Measurements from ENCODE around the gene EIF4A3. TPM values are rescaled to one million over a fixed set of nuclear protein-coding genes. Genes with fewer than 3 reads are reported as not detected.

The EIF4A3 gene
- total RNA-seq, 1 donor from 2014 or later: 54.1 TPM

- H3K27ac ChIP-seq: no peak overlapping the region
- no peak overlapping the region for H3K4me3 ChIP-seq
- ATAC-seq (no peak), DNase-seq (peak; percentile 47)
- H3K27me3 ChIP-seq (ENCODE audit: low read depth): no peaks in the 10 kb centered on the region
- no peaks in the 10 kb centered on the region for H3K36me3 ChIP-seq
- peaks cover 17% of the 10 kb centered on the region for H3K4me1 ChIP-seq
- intact Hi-C loops (cut with DNase I): no loop called here
- no peak for TF ChIP-seq CTCF (IDR thresholded peaks at IDR 0.05)
- H3K9me3 ChIP-seq: no peaks in the 10 kb centered on the region
These were observed 42.5 kb downstream of the EIF4A3 start for GRCh38 chr17:80104321-80104955.

DNA sequence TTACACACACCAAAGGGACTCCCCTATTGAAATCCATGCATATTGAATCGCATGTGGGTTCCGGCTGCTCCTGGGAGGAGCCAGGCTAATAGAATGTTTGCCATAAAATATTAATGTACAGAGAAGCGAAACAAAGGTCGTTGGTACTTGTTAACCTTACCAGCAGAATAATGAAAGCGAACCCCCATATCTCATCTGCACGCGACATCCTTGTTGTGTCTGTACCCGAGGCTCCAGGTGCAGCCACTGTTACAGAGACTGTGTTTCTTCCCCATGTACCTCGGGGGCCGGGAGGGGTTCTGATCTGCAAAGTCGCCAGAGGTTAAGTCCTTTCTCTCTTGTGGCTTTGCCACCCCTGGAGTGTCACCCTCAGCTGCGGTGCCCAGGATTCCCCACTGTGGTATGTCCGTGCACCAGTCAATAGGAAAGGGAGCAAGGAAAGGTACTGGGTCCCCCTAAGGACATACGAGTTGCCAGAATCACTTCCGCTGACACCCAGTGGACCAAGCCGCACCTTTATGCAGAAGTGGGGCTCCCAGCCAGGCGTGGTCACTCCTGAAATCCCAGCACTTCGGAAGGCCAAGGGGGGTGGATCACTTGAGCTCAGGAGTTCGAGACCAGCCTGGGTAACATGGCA, 43.4 kb downstream of the EIF4A3 start:
- no peak for DNase-seq
- no peaks in the 10 kb centered on the region for H3K36me3 ChIP-seq
- intact Hi-C loops (cut with DNase I): no loop called here

DNA sequence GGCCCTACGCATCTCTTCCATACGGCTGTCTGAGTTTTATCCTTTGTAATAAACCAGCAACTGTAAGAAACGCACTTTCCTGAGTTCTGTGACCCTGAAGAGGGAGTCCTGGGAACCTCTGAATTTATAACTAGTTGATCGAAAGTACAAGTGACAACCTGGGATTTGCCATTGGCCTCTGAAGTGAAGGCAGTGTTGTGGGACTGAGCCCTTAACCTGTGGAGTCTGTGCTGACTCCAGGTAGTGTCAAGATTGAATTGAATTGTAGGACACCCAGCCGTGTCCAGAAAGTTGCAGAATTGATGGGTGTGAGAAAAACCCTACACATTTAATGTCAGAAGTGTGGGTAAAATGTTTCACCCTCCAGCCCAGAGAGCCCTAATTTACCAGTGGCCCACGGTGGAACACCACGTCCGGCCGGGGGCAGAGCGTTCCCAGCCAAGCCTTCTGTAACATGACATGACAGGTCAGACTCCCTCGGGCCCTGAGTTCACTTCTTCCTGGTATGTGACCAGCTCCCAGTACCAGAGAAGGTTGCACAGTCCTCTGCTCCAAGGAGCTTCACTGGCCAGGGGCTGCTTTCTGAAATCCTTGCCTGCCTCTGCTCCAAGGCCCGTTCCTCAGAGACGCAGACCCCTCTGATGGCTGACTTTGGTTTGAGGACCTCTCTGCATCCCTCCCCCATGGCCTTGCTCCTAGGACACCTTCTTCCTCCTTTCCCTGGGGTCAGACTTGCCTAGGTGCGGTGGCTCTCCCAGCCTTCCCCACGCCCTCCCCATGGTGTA, 44.1 kb downstream of the EIF4A3 start:
- intact Hi-C loops (cut with DNase I): no loop called here
- H3K4me3 ChIP-seq: peak overlapping the region; percentile 86
- H3K36me3 ChIP-seq: no peaks in the 10 kb centered on the region
- no peak for DNase-seq
- H3K4me1 ChIP-seq: peaks cover 17% of the 10 kb centered on the region
- ATAC-seq: no peak
- no peak for TF ChIP-seq CTCF (IDR thresholded peaks at IDR 0.05)
- no peaks in the 10 kb centered on the region for H3K27me3 ChIP-seq (ENCODE audit: low read depth)
- H3K27ac ChIP-seq: no peak overlapping the region
- no peaks in the 10 kb centered on the region for H3K9me3 ChIP-seq

More for the DNA sequence above, 43.4 kb downstream of the EIF4A3 start:
- H3K9me3 ChIP-seq: no peaks in the 10 kb centered on the region
- peaks cover 17% of the 10 kb centered on the region for H3K4me1 ChIP-seq
- no peaks in the 10 kb centered on the region for H3K27me3 ChIP-seq (ENCODE audit: low read depth)
- no peak overlapping the region for H3K27ac ChIP-seq
- no peak for ATAC-seq
- H3K4me3 ChIP-seq: no peak overlapping the region
- TF ChIP-seq CTCF (IDR thresholded peaks at IDR 0.05): no peak

- Histone ChIP-seq H3K27ac (peak overlapping the region; percentile 89), H3K36me3 (no peaks in the 10 kb centered on the region), H3K27me3 (ENCODE audit: low read depth) (no peaks in the 10 kb centered on the region), H3K4me1 (peaks cover 17% of the 10 kb centered on the region), H3K9me3 (no peaks in the 10 kb centered on the region), H3K4me3 (peak overlapping the region; percentile 86)
- ATAC-seq: peak; percentile 38 to 41
- DNase-seq: no peak
- TF ChIP-seq CTCF (IDR thresholded peaks at IDR 0.05): no peak
- intact Hi-C loops (cut with DNase I): no loop called here
These were observed 44.8 kb downstream of the EIF4A3 start for GRCh38 chr17:80101946-80102663.

All from lower lobe of right lung (tissue), 2 donors.